ENCODE results near the gene OLFML3.
"Not testable (repeated sequence)": the region's sequence is repeated elsewhere in the genome, so short reads cannot be mapped to it uniquely, and the experiment has no call there.

Gene OLFML3

GRCh38 chr1:113993072-113993471, 13.8 kb downstream of the OLFML3 start:
- DNase-seq: no peak

- DNase-seq: no peak
These were observed 14.5 kb downstream of the OLFML3 start for GRCh38 chr1:113993766-113994165.

GRCh38 chr1:113995382-113995781, 16.1 kb downstream of the OLFML3 start:
- no peak for DNase-seq

- DNase-seq: peak; percentile 19
These were observed 19.1 kb downstream of the OLFML3 start for GRCh38 chr1:113998361-113998760.

GRCh38 chr1:113999233-113999632, 20.0 kb downstream of the OLFML3 start:
- DNase-seq: no peak

GRCh38 chr1:113999799-114000198, 20.5 kb downstream of the OLFML3 start:
- DNase-seq: no peak

GRCh38 chr1:114000406-114000805, 21.1 kb downstream of the OLFML3 start:
- no peak for DNase-seq

- no peak for DNase-seq
These were observed 23.4 kb downstream of the OLFML3 start for GRCh38 chr1:114002492-114003239.

GRCh38 chr1:114003431-114003830, 24.2 kb downstream of the OLFML3 start:
- no peak for DNase-seq

- not testable (repeated sequence) for DNase-seq
These were observed 27.6 kb downstream of the OLFML3 start for GRCh38 chr1:114006825-114007224.

- no peak for DNase-seq
These were observed 29.2 kb downstream of the OLFML3 start for GRCh38 chr1:114008480-114008941.

- no peak for DNase-seq
These were observed 29.7 kb downstream of the OLFML3 start for GRCh38 chr1:114008993-114009392.

- DNase-seq: no peak
These were observed 30.1 kb downstream of the OLFML3 start for GRCh38 chr1:114009393-114009792.

- DNase-seq: no peak
These were observed 31.3 kb downstream of the OLFML3 start for GRCh38 chr1:114010433-114011184.

GRCh38 chr1:114011796-114012195, 32.5 kb downstream of the OLFML3 start:
- no peak for DNase-seq

- DNase-seq: no peak
These were observed 35.8 kb downstream of the OLFML3 start for GRCh38 chr1:114015075-114015474.

GRCh38 chr1:114019724-114020123, 40.5 kb downstream of the OLFML3 start:
- DNase-seq: not testable (repeated sequence)

- DNase-seq: no peak
These were observed 42.4 kb downstream of the OLFML3 start for GRCh38 chr1:114021665-114022099.

GRCh38 chr1:114022877-114023276, 43.6 kb downstream of the OLFML3 start:
- no peak for DNase-seq

- no peak for DNase-seq
These were observed 44.1 kb downstream of the OLFML3 start for GRCh38 chr1:114023377-114023776.

- DNase-seq: no peak
These were observed 44.8 kb downstream of the OLFML3 start for GRCh38 chr1:114024049-114024448.

- no peak for DNase-seq
These were observed 46.5 kb downstream of the OLFML3 start for GRCh38 chr1:114025609-114026401.

GRCh38 chr1:114026797-114027196, 47.5 kb downstream of the OLFML3 start:
- DNase-seq: no peak

Data from hematopoietic multipotent progenitor cell treated with erythropoietin and hydrocortisone succinate and interleukin-3 and kit ligand, for 6 days (in vitro differentiated cells).